Upper lobe of left lung (tissue), 6 donors: Measurements from ENCODE around the gene MAPK7. TPM values are rescaled to one million over a fixed set of nuclear protein-coding genes. Genes with fewer than 3 reads are reported as not detected.
A peak's percentile ranks its signal among the peaks of the same experiment; 100 is the strongest.

Source experiments
- ATAC-seq, 2 donors: fragments of 200-7000 bp; cut with Tn5 transposase; one replicate each; pipeline ENCODE4 v1.9.1; 2022; ENCODE audit warnings: mild to moderate bottlenecking in 2 of 2, moderate library complexity in 2 of 2; ENCODE audit not compliant: low FRiP score in 2 of 2
- DNase-seq, 2 donors: peaks; one replicate each; pipeline ENCODE4 v3.0.0-alpha.2; 2019 to 2020
- H3K27ac ChIP-seq, 4 donors: fragments of 200-600 bp; sonication (generic); one replicate each; pipeline ENCODE4 v1.5.1; 2016 to 2019
- H3K27me3 ChIP-seq, 4 donors: fragments of 200-600 bp; sonication (generic); one replicate each; pipeline ENCODE4 v1.5.1; 2017 to 2019
- H3K36me3 ChIP-seq, 4 donors: fragments of 200-600 bp; sonication (generic); one replicate each; pipeline ENCODE4 v1.5.1; 2016 to 2019
- H3K4me1 ChIP-seq, 4 donors: fragments of 200-600 bp; sonication (generic); one replicate each; pipeline ENCODE4 v1.5.1; 2018 to 2019
- H3K4me3 ChIP-seq, 4 donors: fragments of 200-600 bp; sonication (generic); one replicate each; pipeline ENCODE4 v1.5.1; 2017 to 2019; ENCODE audit warnings: mild to moderate bottlenecking in 2 of 4, moderate library complexity in 1 of 4
- H3K9me3 ChIP-seq, 4 donors: fragments of 200-600 bp; sonication (generic); one replicate each; pipeline ENCODE4 v1.5.1; 2018 to 2019
- CTCF ChIP-seq, 6 experiments: fragments of 450-650 bp in 4 of 6; fragments of 200-600 bp in 2 of 6; sonication (generic) in 2 of 6; IDR thresholded peaks; one replicate each; pipeline ENCODE4 v1.5.1; 2016 to 2019; ENCODE audit warnings: antibody characterized with exemption in 6 of 6
- EP300 ChIP-seq, 4 donors: sonication (generic); formaldehyde crosslinking; IDR thresholded peaks; one replicate each; pipeline ENCODE4 v1.5.1; 2017; ENCODE audit warnings: antibody characterized with exemption in 4 of 4, control low read depth in 2 of 4
- POLR2A ChIP-seq, 4 donors: fragments of 450-650 bp; IDR thresholded peaks; one replicate each; pipeline ENCODE4 v1.5.1; 2016 to 2017; ENCODE audit warnings: antibody characterized with exemption in 4 of 4, mild to moderate bottlenecking in 2 of 4
- POLR2AphosphoS5 ChIP-seq, 2 donors: sonication (generic); formaldehyde crosslinking; IDR thresholded peaks; one replicate each; pipeline ENCODE4 v1.5.1; 2017; ENCODE audit warnings: antibody characterized with exemption in 2 of 2
- WGBS, 2 donors: methylation state at CpG; one replicate each; pipeline ENCODE4 v1.1.5; 2017 to 2018; 5-methylcytosine and 5-hydroxymethylcytosine counted together
- total RNA-seq, 6 donors: library from RNA; depleted of rRNA in 4 of 6; stranded (reverse); fragments of >200 nt in 4 of 6; gene quantifications; one replicate each; pipeline versions ENCODE4 v1.1.0 to v1.2.1, GENCODE V29; 2016 to 2021
- donor health status: DM: no; HTN: no; CAD: no; lungs with moderate emphysema.
- donor health status: DM: no; HTN: yes; CAD: no; lungs with severe emphysema.

The MAPK7 gene
- total RNA-seq, 6 donors from 2014 or later: 20.1 to 77.2 (median 37.6) TPM

DNA sequence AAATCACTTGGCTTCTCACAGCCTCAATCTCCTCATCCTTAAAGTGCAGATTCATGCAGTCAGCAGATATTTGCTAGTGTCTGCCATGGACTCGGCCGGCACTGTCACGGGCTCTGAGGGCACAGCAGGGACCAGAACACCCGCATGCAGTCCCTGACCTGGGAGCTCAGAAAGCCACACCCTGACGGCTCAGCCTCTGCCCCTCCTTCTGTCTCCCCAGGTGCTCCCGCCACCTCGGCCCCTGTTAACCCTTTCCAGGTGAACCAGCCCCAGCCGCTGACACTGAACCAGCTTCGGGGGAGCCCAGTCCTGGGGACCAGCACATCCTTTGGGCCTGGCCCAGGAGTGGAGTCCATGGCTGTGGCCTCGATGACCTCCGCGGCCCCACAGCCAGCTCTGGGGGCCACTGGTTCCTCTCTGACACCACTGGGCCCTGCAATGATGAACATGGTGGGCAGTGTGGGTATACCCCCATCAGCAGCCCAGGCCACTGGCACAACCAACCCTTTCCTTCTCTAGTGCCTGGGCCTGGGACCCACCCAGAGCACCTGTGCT lies 44.5 kb upstream of the MAPK7 start:
- 91 to 94% methylated on average over 8 to 10 of the region's 12 CpGs for WGBS, 2 donors
- Histone ChIP-seq H3K9me3 (no peaks in the 10 kb centered on the region), H3K27ac (no peak overlapping the region), H3K27me3 (no peaks in the 10 kb centered on the region), H3K4me1 (peaks cover 0 to 18% (median 11%) of the 10 kb centered on the region in 4 donors), H3K36me3 (peaks cover 0 to 28% (median 5%) of the 10 kb centered on the region in 4 donors), H3K4me3 (no peak overlapping the region)
- peak in 1 of 2 donors; percentile 14 for DNase-seq
- no peak for ATAC-seq
- TF ChIP-seq POLR2AphosphoS5 (IDR thresholded peaks at IDR 0.05) (no peak), EP300 (IDR thresholded peaks at IDR 0.05) (no peak), POLR2A (IDR thresholded peaks at IDR 0.05) (no peak), CTCF (IDR thresholded peaks at IDR 0.05) (no peak)

DNA sequence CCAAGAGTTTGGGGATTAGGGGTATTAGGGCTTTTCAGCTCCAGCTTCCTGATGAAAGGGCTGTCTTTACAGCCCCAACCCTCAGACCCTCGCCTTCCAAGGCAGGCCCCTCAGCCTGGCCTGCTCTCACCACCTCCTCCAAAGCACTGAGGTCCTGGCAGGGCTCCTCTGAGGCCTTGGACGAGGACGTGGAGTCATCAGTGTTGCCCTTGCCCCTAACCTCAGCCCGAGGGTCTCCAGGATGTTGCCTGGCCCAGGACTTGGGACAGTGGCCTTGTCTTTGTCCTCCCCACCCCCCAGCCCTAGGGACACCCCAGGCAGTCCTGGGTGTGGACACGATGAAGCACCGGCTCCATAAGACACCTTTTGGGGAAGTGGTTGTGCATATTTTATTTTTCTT lies 44.0 kb upstream of the MAPK7 start:
- no peaks in the 10 kb centered on the region for H3K27me3 ChIP-seq
- ATAC-seq (no peak), DNase-seq (peak in 1 of 2 donors; percentile 13)
- TF ChIP-seq POLR2A (IDR thresholded peaks at IDR 0.05) (no peak), POLR2AphosphoS5 (IDR thresholded peaks at IDR 0.05) (no peak), EP300 (IDR thresholded peaks at IDR 0.05) (no peak), CTCF (IDR thresholded peaks at IDR 0.05) (no peak)
- no peaks in the 10 kb centered on the region for H3K9me3 ChIP-seq
- 89 to 94% methylated on average over 2 to 6 of the region's 6 CpGs for WGBS, 2 donors
- peaks cover 0 to 23% (median 3%) of the 10 kb centered on the region in 4 donors for H3K36me3 ChIP-seq
- H3K4me3 ChIP-seq: no peak overlapping the region
- H3K27ac ChIP-seq: no peak overlapping the region
- peaks cover 0 to 18% (median 11%) of the 10 kb centered on the region in 4 donors for H3K4me1 ChIP-seq

DNA sequence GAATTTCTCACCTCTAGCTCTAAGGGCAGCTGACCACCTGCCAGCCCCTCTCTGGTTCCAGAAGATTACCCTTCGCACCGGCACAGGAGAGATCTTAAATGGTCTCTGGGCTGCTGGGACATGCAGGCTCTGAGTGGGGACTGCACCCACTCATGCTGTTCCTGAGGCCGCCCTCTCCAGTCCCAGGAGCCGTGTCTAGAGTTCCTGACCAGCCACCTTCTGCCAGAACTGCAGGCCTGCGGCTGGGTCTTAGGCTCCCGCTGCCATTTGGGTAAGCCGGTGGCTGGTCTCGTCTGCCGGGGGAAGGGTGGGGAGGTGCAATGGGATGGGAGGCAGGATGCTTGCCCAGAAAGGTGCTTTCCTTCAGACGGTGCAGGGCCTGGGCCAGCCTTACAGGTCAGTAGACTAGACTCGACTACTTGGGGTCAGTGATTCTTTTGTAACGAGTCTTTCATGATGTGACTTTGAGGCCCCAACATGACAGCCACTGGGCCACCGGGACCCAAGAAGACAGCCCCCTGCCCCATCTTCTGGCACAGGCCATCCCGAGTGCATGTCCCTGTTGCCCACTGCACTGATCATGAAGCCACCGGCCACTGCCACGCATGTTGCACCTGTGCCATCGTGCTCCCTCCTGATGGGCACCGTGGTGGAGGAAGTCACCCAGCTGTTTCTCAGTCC lies 42.2 kb upstream of the MAPK7 start:
- TF ChIP-seq POLR2AphosphoS5 (IDR thresholded peaks at IDR 0.05) (no peak), POLR2A (IDR thresholded peaks at IDR 0.05) (no peak), CTCF (IDR thresholded peaks at IDR 0.05) (no peak), EP300 (IDR thresholded peaks at IDR 0.05) (no peak)
- no peak for ATAC-seq
- Histone ChIP-seq H3K4me1 (peaks cover 0 to 18% (median 11%) of the 10 kb centered on the region in 4 donors), H3K36me3 (peaks cover 0 to 12% (median 3%) of the 10 kb centered on the region in 4 donors), H3K27ac (peak overlapping the region in 1 of 4 donors; percentile 1), H3K27me3 (no peaks in the 10 kb centered on the region), H3K4me3 (no peak overlapping the region), H3K9me3 (no peaks in the 10 kb centered on the region)
- DNase-seq: peak in 1 of 2 donors; percentile 16
- WGBS, 2 donors: 94 to 96% methylated on average over 13 to 18 of the region's 18 CpGs

DNA sequence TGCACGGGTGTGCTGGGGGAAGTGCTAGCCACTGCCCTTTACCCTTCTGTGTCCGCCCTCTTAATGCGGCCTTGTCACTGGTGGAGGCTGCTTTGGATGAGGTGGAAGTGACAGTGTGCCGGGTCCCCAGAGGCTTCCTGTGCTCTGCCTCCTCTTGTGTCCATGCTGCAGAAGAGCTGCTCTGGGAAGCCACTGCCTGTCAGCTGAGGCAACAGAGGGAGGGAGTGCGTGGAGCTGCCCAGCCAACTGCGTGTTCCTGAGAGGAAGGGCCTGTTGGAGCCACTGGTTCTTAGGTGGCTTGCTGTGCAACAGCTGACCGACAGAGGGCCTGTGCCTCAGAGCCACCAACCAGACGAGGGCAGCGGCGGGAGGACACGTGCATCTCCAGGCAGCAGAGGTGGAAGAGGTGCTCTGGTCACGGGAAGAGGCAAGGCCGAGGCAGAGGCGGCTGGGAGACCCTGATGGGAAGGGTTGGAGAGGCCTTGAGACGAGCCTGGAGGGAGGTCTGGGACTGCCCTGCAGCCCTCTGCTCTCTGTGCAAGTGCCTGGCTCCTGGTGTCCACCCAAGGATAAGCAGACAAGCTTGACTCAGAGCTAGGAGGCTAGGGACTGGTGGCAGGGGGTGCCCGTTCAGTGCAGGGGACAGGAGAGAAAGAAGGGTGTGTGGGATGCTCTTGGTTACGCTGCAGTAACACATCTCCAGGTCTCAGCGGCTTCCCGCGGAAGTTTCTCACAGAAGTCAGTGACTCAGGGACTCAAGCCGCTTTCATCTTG lies 41.2 kb upstream of the MAPK7 start:
- ATAC-seq (no peak), DNase-seq (peak in 1 of 2 donors; percentile 69)
- TF ChIP-seq CTCF (IDR thresholded peaks at IDR 0.05): peak in 5 of 6 experiments; percentile 27 to 86 (median 73)
- no peak for TF ChIP-seq POLR2A (IDR thresholded peaks at IDR 0.05)
- TF ChIP-seq POLR2AphosphoS5 (IDR thresholded peaks at IDR 0.05): peak in 1 of 2 donors; percentile 53
- peaks cover 0 to 12% (median 3%) of the 10 kb centered on the region in 4 donors for H3K36me3 ChIP-seq
- peak overlapping the region in 1 of 4 donors; percentile 41 for H3K27ac ChIP-seq
- no peaks in the 10 kb centered on the region for H3K27me3 ChIP-seq
- peaks cover 2 to 18% (median 11%) of the 10 kb centered on the region in 4 donors for H3K4me1 ChIP-seq
- no peak overlapping the region for H3K4me3 ChIP-seq
- H3K9me3 ChIP-seq: no peaks in the 10 kb centered on the region
- WGBS, 2 donors: 46 to 79% methylated on average over 13 to 21 of the region's 21 CpGs
